ENCODE results near the gene VPS16. TPM values are rescaled to one million over a fixed set of nuclear protein-coding genes. Genes with fewer than 3 reads are reported as not detected.
A peak's percentile ranks its signal among the peaks of the same experiment; 100 is the strongest.

Gene VPS16
- total RNA-seq, 4 donors from 2014 or later, result 22.0 to 37.5 (median 30.2) TPM

- intact Hi-C loops (cut with DNase I), result loop anchor here (10.0 kb wide), 1 partner anchor 210 kb away; the partner anchor contains the start of gene IDH3B
- peak overlapping the region in 2 of 4 donors; percentile 5 to 73 for H3K27ac ChIP-seq (replicated peaks in 1 of 4)
- H3K4me1 ChIP-seq, result peaks cover 39 to 65% (median 64%) of the 10 kb centered on the region in 4 donors
These were observed 33.9 kb downstream of the VPS16 start for GRCh38 chr20:2874456-2874855.

DNA sequence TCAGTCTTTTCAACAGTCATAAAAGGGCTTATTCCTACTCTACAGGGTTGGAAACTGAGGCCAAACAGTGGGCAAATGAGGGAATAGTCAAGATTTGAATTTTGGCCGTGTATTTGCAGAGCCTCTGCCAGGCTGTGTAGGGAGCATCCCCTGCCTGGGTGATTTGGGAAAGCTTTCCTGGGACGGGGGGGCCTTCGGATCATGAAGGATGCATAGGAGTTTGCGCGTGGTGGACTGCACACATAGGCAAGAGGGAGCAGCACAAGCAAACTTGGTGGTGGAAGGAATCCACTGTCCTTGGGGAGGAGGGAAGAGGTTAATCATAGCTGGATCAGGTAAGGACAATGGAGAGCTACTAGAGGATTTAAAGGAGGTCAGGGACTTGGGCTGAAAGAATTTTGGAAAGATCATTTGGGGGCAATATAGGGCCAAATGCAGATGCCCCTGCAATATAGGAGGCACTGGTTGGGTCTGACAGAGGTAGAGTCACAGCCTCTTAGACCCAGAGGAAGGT, 35.2 kb downstream of the VPS16 start:
- Histone ChIP-seq H3K4me1 (peaks cover 45 to 73% (median 72%) of the 10 kb centered on the region in 4 donors), H3K27me3 (peaks cover 0 to 7% (median 0%) of the 10 kb centered on the region in 4 donors), H3K4me3 (no peak overlapping the region), H3K27ac (replicated peaks in 1 of 4) (no peak overlapping the region), H3K36me3 (no peaks in the 10 kb centered on the region), H3K9me3 (no peaks in the 10 kb centered on the region)
- TF ChIP-seq EP300 (IDR thresholded peaks at IDR 0.05) (no peak), POLR2AphosphoS5 (IDR thresholded peaks at IDR 0.05) (no peak), POLR2A (IDR thresholded peaks at IDR 0.05; ENCODE audit: low read depth) (no peak)
- TF ChIP-seq, protein P1, sequence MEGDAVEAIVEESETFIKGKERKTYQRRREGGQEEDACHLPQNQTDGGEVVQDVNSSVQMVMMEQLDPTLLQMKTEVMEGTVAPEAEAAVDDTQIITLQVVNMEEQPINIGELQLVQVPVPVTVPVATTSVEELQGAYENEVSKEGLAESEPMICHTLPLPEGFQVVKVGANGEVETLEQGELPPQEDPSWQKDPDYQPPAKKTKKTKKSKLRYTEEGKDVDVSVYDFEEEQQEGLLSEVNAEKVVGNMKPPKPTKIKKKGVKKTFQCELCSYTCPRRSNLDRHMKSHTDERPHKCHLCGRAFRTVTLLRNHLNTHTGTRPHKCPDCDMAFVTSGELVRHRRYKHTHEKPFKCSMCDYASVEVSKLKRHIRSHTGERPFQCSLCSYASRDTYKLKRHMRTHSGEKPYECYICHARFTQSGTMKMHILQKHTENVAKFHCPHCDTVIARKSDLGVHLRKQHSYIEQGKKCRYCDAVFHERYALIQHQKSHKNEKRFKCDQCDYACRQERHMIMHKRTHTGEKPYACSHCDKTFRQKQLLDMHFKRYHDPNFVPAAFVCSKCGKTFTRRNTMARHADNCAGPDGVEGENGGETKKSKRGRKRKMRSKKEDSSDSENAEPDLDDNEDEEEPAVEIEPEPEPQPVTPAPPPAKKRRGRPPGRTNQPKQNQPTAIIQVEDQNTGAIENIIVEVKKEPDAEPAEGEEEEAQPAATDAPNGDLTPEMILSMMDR (IDR thresholded peaks at IDR 0.05), result no peak
- peak; percentile 78 for DNase-seq (ENCODE audit: extremely low spot score)
- WGBS, result 90% methylated on average over 5 of the region's 5 CpGs
- intact Hi-C loops (cut with DNase I), result loop anchor here (10.0 kb wide), 1 partner anchor 211 kb away; the partner anchor contains the start of gene IDH3B

More at GRCh38 chr20:2874456-2874855, 33.9 kb downstream of the VPS16 start:
- Histone ChIP-seq H3K36me3 (no peaks in the 10 kb centered on the region), H3K27me3 (peaks cover 0 to 7% (median 0%) of the 10 kb centered on the region in 4 donors), H3K4me3 (peak overlapping the region; percentile 70 to 100 (median 98)), H3K9me3 (no peaks in the 10 kb centered on the region)
- TF ChIP-seq, protein P1 (IDR thresholded peaks at IDR 0.05), result no peak
- TF ChIP-seq POLR2A (IDR thresholded peaks at IDR 0.05; ENCODE audit: low read depth) (no peak), EP300 (IDR thresholded peaks at IDR 0.05) (no peak), POLR2AphosphoS5 (IDR thresholded peaks at IDR 0.05) (no peak)
- no peak for DNase-seq (ENCODE audit: extremely low spot score)
- 36% methylated on average over 7 of the region's 7 CpGs for WGBS

- no peak for DNase-seq (ENCODE audit: extremely low spot score)
- peaks cover 32 to 54% (median 51%) of the 10 kb centered on the region in 4 donors for H3K4me1 ChIP-seq
- intact Hi-C loops (cut with DNase I), result loop anchor here (10.0 kb wide), 1 partner anchor 214 kb away; the partner anchor contains the start of gene IDH3B
- no peaks in the 10 kb centered on the region for H3K36me3 ChIP-seq
- 100% methylated on average over 1 of the region's 1 CpG for WGBS
- H3K27me3 ChIP-seq, result no peaks in the 10 kb centered on the region
- H3K27ac ChIP-seq (replicated peaks in 1 of 4), result no peak overlapping the region
- no peak overlapping the region for H3K4me3 ChIP-seq
- TF ChIP-seq POLR2AphosphoS5 (IDR thresholded peaks at IDR 0.05) (no peak), EP300 (IDR thresholded peaks at IDR 0.05) (no peak), POLR2A (IDR thresholded peaks at IDR 0.05; ENCODE audit: low read depth) (no peak)
- TF ChIP-seq, protein P1 (IDR thresholded peaks at IDR 0.05), result no peak
- H3K9me3 ChIP-seq, result no peaks in the 10 kb centered on the region
These were observed 38.0 kb downstream of the VPS16 start for GRCh38 chr20:2878515-2878914.

DNA sequence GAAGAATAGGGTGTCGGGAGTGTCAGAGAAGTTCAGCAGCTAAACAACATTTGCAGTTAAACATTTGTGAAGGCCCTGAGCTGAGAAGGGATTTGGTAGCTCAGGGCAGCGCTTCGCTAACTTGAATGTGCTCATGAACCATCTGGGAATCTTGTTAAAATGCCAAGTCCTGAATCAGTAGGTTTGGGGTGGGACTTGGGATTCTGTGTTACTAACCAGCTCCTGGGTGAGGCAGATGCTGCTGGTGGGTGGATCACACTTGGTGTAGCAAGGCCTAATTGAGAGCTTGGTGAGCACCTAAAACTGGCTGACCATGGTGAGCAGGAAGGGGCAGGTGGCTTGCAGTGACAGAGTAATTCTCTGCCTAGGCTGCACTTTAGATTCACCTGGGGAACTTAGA, 38.6 kb downstream of the VPS16 start:
- H3K4me1 ChIP-seq, result peaks cover 32 to 56% (median 49%) of the 10 kb centered on the region in 4 donors
- no peaks in the 10 kb centered on the region for H3K9me3 ChIP-seq
- H3K36me3 ChIP-seq, result no peaks in the 10 kb centered on the region
- H3K4me3 ChIP-seq, result no peak overlapping the region
- H3K27ac ChIP-seq (replicated peaks in 1 of 4), result no peak overlapping the region
- DNase-seq (ENCODE audit: extremely low spot score), result no peak
- intact Hi-C loops (cut with DNase I), result loop anchor here (10.0 kb wide), 1 partner anchor 214 kb away; the partner anchor contains the start of gene IDH3B
- TF ChIP-seq, protein P1 (IDR thresholded peaks at IDR 0.05), result no peak
- TF ChIP-seq POLR2A (IDR thresholded peaks at IDR 0.05; ENCODE audit: low read depth) (no peak), EP300 (IDR thresholded peaks at IDR 0.05) (no peak), POLR2AphosphoS5 (IDR thresholded peaks at IDR 0.05) (no peak)
- 68% methylated on average over 3 of the region's 3 CpGs for WGBS
- no peaks in the 10 kb centered on the region for H3K27me3 ChIP-seq
